Measurements from ENCODE around the gene COL23A1. TPM values are rescaled to one million over a fixed set of nuclear protein-coding genes. Genes with fewer than 3 reads are reported as not detected.

The COL23A1 gene
- total and polyA plus RNA-seq, 2 of the 13 experiments (the other 11 are each of a cell fraction or from before 2014, with no cell fraction given): not detected

DNA sequence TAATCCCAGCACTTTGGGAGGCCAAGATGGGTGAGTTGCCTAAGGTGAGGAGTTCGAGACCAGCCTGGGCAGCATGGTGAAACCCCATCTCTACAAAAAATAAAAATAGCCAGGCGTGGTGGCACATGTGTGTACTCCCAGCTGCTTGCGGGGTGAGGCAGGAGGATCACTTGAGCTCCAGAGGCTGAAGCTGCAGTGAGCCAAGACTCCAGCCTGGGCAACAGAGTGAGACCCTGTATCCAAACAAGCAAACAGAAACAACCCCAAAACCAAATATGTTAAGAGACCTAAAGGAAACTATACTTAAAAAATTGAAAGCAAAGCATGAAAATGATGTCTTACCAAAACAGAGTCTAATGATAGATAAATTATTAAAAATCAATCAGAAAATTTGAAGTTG lies 373.4 kb downstream of the COL23A1 start:
- intact Hi-C loops (cut with micrococcal nuclease; ENCODE audit: unreplicated experiment): no loop called here
- no peaks in the 10 kb centered on the region for H4K20me1 ChIP-seq (ENCODE audit: insufficient read depth, low read length)
- BruUV-seq (replicated peaks): no TSS peak
- TF ChIP-seq CBX1 (IDR thresholded peaks at IDR 0.05; ENCODE audit: low read depth) (no peak), SOX5 (CRISPR knock-in tag; IDR thresholded peaks at IDR 0.05; ENCODE audit: borderline replicate concordance) (no peak), ZNF264 (CRISPR knock-in tag; IDR thresholded peaks at IDR 0.05) (no peak), TAF15 (IDR thresholded peaks at IDR 0.05; ENCODE audit: low read depth, low read length, poor library complexity, severe bottlenecking) (no peak), ZNF83 (CRISPR knock-in tag; IDR thresholded peaks at IDR 0.05; ENCODE audit: borderline replicate concordance) (no peak), ZNF777 (CRISPR knock-in tag; IDR thresholded peaks at IDR 0.05) (no peak), TOE1 (CRISPR knock-in tag; IDR thresholded peaks at IDR 0.05) (no peak)
- no peak overlapping the region for H3K4me2 ChIP-seq (ENCODE audit: low read depth, low read length)
- H3K4me1 ChIP-seq (ENCODE audit: insufficient read depth, low read length): peaks cover 21% of the 10 kb centered on the region
- H3K79me2 ChIP-seq (ENCODE audit: insufficient read depth, low read length): no peaks in the 10 kb centered on the region
- no peak for DNase-seq (ENCODE audit: low spot score)
- no peaks in the 10 kb centered on the region for H3K9me3 ChIP-seq (ENCODE audit: low read length)
- H2AFZ ChIP-seq (ENCODE audit: low read length): no peak overlapping the region
- H3K9ac ChIP-seq (ENCODE audit: insufficient read depth, low read depth, low read length): no peak overlapping the region
- no peaks in the 10 kb centered on the region for H3K27me3 ChIP-seq (ENCODE audit: control insufficient read depth in 1 of 2, insufficient read depth in 2 of 2, low read length in 2 of 2)
- POLR2A ChIA-PET: interaction anchor here (1.2 to 2.0 kb wide), 2 partner anchors 12 to 14 kb away, joined by 3 to 7 read pairs; partner anchors contain the start of gene HNRNPAB
- 100% methylated on average over 3 of the region's 3 CpGs for WGBS (ENCODE audit: low lambda C conversion rate)
- in situ Hi-C loops (cut with HindIII; ENCODE audit: extremely low pct_ligation_motif_present, low pct_unique_long_range_greater_than_20kb): no loop called here
- CTCF ChIA-PET (ENCODE audit: low intra/inter-chr PET ratio, low total read pairs): no interaction called here
- H3K4me3 ChIP-seq (replicated peaks in 1 of 3; ENCODE audit: insufficient read depth in 1 of 3, low read depth in 2 of 3, low read length in 3 of 3): no peak overlapping the region
- no peak overlapping the region for H3K27ac ChIP-seq (ENCODE audit: extremely low read length, insufficient read depth, low read length)
- no peak for ATAC-seq
- H3K36me3 ChIP-seq (replicated peaks in 1 of 2; ENCODE audit: control insufficient read depth in 1 of 2, insufficient read depth in 2 of 2, low read length in 2 of 2): peaks cover 9 to 55% of the 10 kb centered on the region in 2 experiments
- no peak for FAIRE-seq

DNA sequence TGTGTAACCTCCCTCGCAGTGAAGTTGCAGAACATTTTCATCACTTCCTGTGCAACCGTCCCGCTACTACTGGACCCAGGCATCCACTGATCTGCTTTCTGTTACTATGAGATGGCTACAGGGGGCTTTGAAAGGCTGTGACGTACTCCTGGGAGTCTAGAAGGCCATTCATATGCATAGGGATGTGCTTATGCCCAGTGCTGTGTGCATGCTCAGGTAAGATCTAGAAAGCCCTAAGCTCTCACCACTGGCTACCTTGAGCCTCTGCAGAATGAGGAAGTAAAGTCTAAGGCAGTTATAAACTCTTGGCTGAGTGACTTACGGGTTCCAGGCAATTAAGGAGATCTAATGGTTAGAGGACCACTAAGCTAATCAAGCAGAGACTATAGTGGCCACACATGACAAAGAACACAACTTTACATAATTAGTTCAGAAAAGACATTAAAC lies 374.1 kb downstream of the COL23A1 start:
- no peaks in the 10 kb centered on the region for H3K9me3 ChIP-seq (ENCODE audit: low read length)
- ChIA-PET CTCF (ENCODE audit: low intra/inter-chr PET ratio, low total read pairs) (no interaction called here), POLR2A (interaction anchor here (1.2 to 2.0 kb wide), 2 partner anchors 12 to 15 kb away, joined by 3 to 7 read pairs; partner anchors contain the start of gene HNRNPAB)
- H3K4me1 ChIP-seq (ENCODE audit: insufficient read depth, low read length): peaks cover 21% of the 10 kb centered on the region
- in situ Hi-C loops (cut with HindIII; ENCODE audit: extremely low pct_ligation_motif_present, low pct_unique_long_range_greater_than_20kb) (no loop called here), intact Hi-C loops (cut with micrococcal nuclease; ENCODE audit: unreplicated experiment) (no loop called here)
- TF ChIP-seq POLR2A (IDR thresholded peaks at IDR 0.05; ENCODE audit: insufficient read depth in 1 of 2, low read depth in 2 of 2, low read length in 2 of 2): 0 out of 4 replicates have a peak, but pooled peaks of 1 of the 2 experiments have one; percentile 9
- TF ChIP-seq, protein P1, sequence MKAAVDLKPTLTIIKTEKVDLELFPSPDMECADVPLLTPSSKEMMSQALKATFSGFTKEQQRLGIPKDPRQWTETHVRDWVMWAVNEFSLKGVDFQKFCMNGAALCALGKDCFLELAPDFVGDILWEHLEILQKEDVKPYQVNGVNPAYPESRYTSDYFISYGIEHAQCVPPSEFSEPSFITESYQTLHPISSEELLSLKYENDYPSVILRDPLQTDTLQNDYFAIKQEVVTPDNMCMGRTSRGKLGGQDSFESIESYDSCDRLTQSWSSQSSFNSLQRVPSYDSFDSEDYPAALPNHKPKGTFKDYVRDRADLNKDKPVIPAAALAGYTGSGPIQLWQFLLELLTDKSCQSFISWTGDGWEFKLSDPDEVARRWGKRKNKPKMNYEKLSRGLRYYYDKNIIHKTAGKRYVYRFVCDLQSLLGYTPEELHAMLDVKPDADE (CRISPR knock-in tag; IDR thresholded peaks at IDR 0.05): no peak
- DNase-seq (ENCODE audit: low spot score): no peak
- no peak overlapping the region for H2AFZ ChIP-seq (ENCODE audit: low read length)
- no peaks in the 10 kb centered on the region for H4K20me1 ChIP-seq (ENCODE audit: insufficient read depth, low read length)
- H3K27ac ChIP-seq (ENCODE audit: extremely low read length, insufficient read depth, low read length): no peak overlapping the region
- BruUV-seq (replicated peaks): no TSS peak
- H3K4me3 ChIP-seq (replicated peaks in 1 of 3; ENCODE audit: insufficient read depth in 1 of 3, low read depth in 2 of 3, low read length in 3 of 3): no peak overlapping the region
- H3K27me3 ChIP-seq (ENCODE audit: control insufficient read depth in 1 of 2, insufficient read depth in 2 of 2, low read length in 2 of 2): no peaks in the 10 kb centered on the region
- H3K4me2 ChIP-seq (ENCODE audit: low read depth, low read length): no peak overlapping the region
- H3K79me2 ChIP-seq (ENCODE audit: insufficient read depth, low read length): no peaks in the 10 kb centered on the region
- no peak for FAIRE-seq
- WGBS (ENCODE audit: low lambda C conversion rate): 97% methylated on average over 5 of the region's 5 CpGs
- no peak overlapping the region for H3K9ac ChIP-seq (ENCODE audit: insufficient read depth, low read depth, low read length)
- ATAC-seq: no peak
- H3K36me3 ChIP-seq (replicated peaks in 1 of 2; ENCODE audit: control insufficient read depth in 1 of 2, insufficient read depth in 2 of 2, low read length in 2 of 2): peaks cover 10 to 62% of the 10 kb centered on the region in 2 experiments
